PFSK-1 (cell line): Measurements from ENCODE around the gene CDC25A.

Experiments used
- FOXP2 ChIP-seq: optimal IDR thresholded peaks from 2 replicates; pipeline ENCODE3; 2011; ENCODE audit warnings: borderline replicate concordance, control low read depth, inconsistent platforms; ENCODE audit not compliant: insufficient read depth; ENCODE audit errors: extremely low read length, extremely low read depth
- POLR2AphosphoS5 ChIP-seq: IDR thresholded peaks from 2 replicates; pipeline ENCODE4 v1.6.1; 2012; ENCODE audit warnings: low read depth, mild to moderate bottlenecking, control low read depth, low read length, moderate library complexity
- SIN3A ChIP-seq: IDR thresholded peaks from 2 replicates; pipeline ENCODE4 v1.6.1; 2012; ENCODE audit warnings: mild to moderate bottlenecking, low read length, moderate library complexity, borderline replicate concordance; ENCODE audit not compliant: insufficient read depth
- TAF1 ChIP-seq: IDR thresholded peaks from 2 replicates; pipeline ENCODE4 v1.6.1; 2012; ENCODE audit warnings: low read length, control low read depth, borderline replicate concordance; ENCODE audit not compliant: insufficient read depth
- TF ChIP-seq, protein P1 (sequence below), 2 experiments: IDR thresholded peaks; 2 replicates each; pipeline versions ENCODE4 v1.6.1 to v1.8.0; 2011 to 2012; ENCODE audit warnings: low read depth in 2 of 2, low read length in 2 of 2, control low read depth in 1 of 2, inconsistent platforms in 1 of 2, mild to moderate bottlenecking in 1 of 2, moderate library complexity in 1 of 2; ENCODE audit not compliant: insufficient read depth in 1 of 2

The CDC25A gene

GRCh38 chr3:48155122-48155521 is 33.1 kb downstream of the CDC25A start:
- TF ChIP-seq SIN3A, result no peak
- TF ChIP-seq, protein P1, sequence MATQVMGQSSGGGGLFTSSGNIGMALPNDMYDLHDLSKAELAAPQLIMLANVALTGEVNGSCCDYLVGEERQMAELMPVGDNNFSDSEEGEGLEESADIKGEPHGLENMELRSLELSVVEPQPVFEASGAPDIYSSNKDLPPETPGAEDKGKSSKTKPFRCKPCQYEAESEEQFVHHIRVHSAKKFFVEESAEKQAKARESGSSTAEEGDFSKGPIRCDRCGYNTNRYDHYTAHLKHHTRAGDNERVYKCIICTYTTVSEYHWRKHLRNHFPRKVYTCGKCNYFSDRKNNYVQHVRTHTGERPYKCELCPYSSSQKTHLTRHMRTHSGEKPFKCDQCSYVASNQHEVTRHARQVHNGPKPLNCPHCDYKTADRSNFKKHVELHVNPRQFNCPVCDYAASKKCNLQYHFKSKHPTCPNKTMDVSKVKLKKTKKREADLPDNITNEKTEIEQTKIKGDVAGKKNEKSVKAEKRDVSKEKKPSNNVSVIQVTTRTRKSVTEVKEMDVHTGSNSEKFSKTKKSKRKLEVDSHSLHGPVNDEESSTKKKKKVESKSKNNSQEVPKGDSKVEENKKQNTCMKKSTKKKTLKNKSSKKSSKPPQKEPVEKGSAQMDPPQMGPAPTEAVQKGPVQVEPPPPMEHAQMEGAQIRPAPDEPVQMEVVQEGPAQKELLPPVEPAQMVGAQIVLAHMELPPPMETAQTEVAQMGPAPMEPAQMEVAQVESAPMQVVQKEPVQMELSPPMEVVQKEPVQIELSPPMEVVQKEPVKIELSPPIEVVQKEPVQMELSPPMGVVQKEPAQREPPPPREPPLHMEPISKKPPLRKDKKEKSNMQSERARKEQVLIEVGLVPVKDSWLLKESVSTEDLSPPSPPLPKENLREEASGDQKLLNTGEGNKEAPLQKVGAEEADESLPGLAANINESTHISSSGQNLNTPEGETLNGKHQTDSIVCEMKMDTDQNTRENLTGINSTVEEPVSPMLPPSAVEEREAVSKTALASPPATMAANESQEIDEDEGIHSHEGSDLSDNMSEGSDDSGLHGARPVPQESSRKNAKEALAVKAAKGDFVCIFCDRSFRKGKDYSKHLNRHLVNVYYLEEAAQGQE (IDR thresholded peaks at IDR 0.05; ENCODE audit: insufficient read depth in 1 of 2, low read depth in 2 of 2, low read length in 2 of 2), result no peak
- TF ChIP-seq TAF1, result no peak
- no peak for TF ChIP-seq FOXP2
- no peak for TF ChIP-seq POLR2AphosphoS5

- TF ChIP-seq FOXP2, result no peak
- TF ChIP-seq SIN3A, result no peak
- no peak for TF ChIP-seq POLR2AphosphoS5
- no peak for TF ChIP-seq TAF1
- TF ChIP-seq, protein P1 (IDR thresholded peaks at IDR 0.05; ENCODE audit: insufficient read depth in 1 of 2, low read depth in 2 of 2, low read length in 2 of 2), result no peak
These were observed 36.3 kb downstream of the CDC25A start for GRCh38 chr3:48151807-48152427.

GRCh38 chr3:48151058-48151806 is 37.0 kb downstream of the CDC25A start:
- TF ChIP-seq TAF1 (peak; percentile 22; the same call in 1 of the 2 replicates), SIN3A (no peak), FOXP2 (peak; percentile 12)
- TF ChIP-seq, protein P1 (IDR thresholded peaks at IDR 0.05; ENCODE audit: insufficient read depth in 1 of 2, low read depth in 2 of 2, low read length in 2 of 2), result no peak

GRCh38 chr3:48143992-48144391 is 44.2 kb downstream of the CDC25A start:
- TF ChIP-seq TAF1 (no peak), POLR2AphosphoS5 (no peak), FOXP2 (no peak), SIN3A (no peak)
- TF ChIP-seq, protein P1 (IDR thresholded peaks at IDR 0.05; ENCODE audit: insufficient read depth in 1 of 2, low read depth in 2 of 2, low read length in 2 of 2), result no peak
